ENCODE measurements around the gene TLK2. TPM values are rescaled to one million over a fixed set of nuclear protein-coding genes. Genes with fewer than 3 reads are reported as not detected.

TLK2 gene
- total RNA-seq, 2 experiments from 2014 or later, result 36.6 to 58.9 TPM

DNA sequence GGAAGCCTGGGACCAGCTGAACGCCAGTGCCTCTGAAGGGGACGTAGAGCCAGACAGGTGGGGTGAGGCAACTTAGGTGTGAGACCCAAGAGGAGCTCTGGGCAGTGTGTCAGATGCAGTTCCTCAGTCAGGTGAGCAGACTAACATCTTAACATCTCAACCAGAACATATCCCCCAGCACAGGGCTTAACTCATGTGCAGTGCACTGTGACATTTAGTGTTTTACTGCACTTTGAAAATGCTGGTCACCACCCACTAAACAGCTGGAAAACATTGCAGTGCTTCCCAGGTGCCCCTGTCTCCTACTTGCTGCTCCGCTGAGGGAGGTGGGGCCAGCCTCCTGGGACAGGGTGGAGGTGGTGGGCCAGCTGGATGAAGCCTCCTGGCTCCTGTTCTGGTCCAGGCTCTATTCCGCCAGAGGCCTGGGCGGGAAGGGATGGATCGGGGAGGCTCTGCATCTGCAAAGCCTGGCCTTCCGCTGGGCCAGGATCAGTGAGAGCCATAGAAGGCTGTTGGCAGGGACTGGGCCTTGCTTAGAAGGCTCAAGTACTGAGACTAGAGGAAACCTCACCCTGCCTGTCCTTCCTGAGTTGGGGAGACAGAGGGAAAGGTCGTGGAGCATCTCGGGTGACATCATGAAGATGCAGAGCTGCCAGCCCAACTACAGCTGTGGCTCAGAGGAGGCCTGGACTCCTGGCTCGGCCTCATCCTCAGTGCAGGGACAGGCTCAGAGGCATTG, 141.0 kb downstream of the TLK2 start:
- H3K4me2 ChIP-seq (ENCODE audit: low read length), result no peak overlapping the region

DNA sequence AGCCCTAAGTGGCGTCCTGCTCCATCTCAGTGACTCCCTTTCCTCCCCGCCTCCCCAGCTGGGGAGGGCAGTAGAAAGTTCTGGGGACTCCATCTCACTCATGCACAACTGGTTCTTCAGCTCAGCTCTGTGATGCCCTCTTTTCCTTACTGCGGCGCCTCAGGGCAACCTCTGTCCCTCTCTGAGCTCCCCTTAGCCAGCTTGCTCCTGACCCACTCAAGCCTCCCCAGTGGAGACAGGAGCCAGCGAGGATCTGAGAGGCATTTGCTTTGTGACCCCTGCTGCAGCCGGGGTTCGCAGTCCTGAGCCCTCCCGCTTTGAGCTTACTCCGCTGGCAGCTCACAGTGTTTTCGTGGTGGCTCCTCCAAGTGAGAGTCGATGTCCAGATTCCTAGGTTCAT, 142.6 kb downstream of the TLK2 start:
- Histone ChIP-seq H4K20me1 (ENCODE audit: insufficient read depth, low read length) (no peaks in the 10 kb centered on the region), H3K9me2 (ENCODE audit: insufficient read depth, low read length) (no peaks in the 10 kb centered on the region), H3K79me2 (ENCODE audit: insufficient read depth, low read depth, low read length) (no peaks in the 10 kb centered on the region), H3K27ac (ENCODE audit: low read depth, low read length, poor library complexity, severe bottlenecking) (no peak overlapping the region), H3K4me3 (ENCODE audit: low read depth, low read length, poor library complexity, severe bottlenecking) (no peak overlapping the region), H3K4me1 (ENCODE audit: insufficient read depth, low read length, poor library complexity, severe bottlenecking) (no peaks in the 10 kb centered on the region), H2AFZ (ENCODE audit: low read length) (no peak overlapping the region), H3K9me3 (ENCODE audit: low read length) (no peaks in the 10 kb centered on the region), H3K4me2 (ENCODE audit: low read length) (no peak overlapping the region), H3K36me3 (ENCODE audit: insufficient read depth, low read length) (no peaks in the 10 kb centered on the region)
- no TSS peak for BruUV-seq (replicated peaks)
- POLR2A ChIA-PET, result interaction anchor here (0.6 kb wide), 1 partner anchor 14 kb away, joined by 3 read pairs; no protein-coding TSS in a partner anchor
- intact Hi-C loops (cut with micrococcal nuclease; ENCODE audit: unreplicated experiment), result no loop called here
- no peak for TF ChIP-seq EZH2phosphoT487 (IDR thresholded peaks at IDR 0.05; ENCODE audit: borderline replicate concordance, low read depth, low read length)
- TF ChIP-seq, protein P1, sequence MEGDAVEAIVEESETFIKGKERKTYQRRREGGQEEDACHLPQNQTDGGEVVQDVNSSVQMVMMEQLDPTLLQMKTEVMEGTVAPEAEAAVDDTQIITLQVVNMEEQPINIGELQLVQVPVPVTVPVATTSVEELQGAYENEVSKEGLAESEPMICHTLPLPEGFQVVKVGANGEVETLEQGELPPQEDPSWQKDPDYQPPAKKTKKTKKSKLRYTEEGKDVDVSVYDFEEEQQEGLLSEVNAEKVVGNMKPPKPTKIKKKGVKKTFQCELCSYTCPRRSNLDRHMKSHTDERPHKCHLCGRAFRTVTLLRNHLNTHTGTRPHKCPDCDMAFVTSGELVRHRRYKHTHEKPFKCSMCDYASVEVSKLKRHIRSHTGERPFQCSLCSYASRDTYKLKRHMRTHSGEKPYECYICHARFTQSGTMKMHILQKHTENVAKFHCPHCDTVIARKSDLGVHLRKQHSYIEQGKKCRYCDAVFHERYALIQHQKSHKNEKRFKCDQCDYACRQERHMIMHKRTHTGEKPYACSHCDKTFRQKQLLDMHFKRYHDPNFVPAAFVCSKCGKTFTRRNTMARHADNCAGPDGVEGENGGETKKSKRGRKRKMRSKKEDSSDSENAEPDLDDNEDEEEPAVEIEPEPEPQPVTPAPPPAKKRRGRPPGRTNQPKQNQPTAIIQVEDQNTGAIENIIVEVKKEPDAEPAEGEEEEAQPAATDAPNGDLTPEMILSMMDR (conservative IDR thresholded peaks at IDR 0.05; ENCODE audit: low read length), result no peak
- CTCF ChIA-PET (ENCODE audit: unreplicated experiment), result no interaction called here
- DNase-seq (ENCODE audit: low spot score), result no peak

More for the DNA sequence above, 141.0 kb downstream of the TLK2 start:
- H3K4me1 ChIP-seq (ENCODE audit: insufficient read depth, low read length, poor library complexity, severe bottlenecking), result no peaks in the 10 kb centered on the region
- TF ChIP-seq EZH2phosphoT487 (IDR thresholded peaks at IDR 0.05; ENCODE audit: borderline replicate concordance, low read depth, low read length), result no peak
- TF ChIP-seq, protein P1 (conservative IDR thresholded peaks at IDR 0.05; ENCODE audit: low read length), result no peak
- H3K36me3 ChIP-seq (ENCODE audit: insufficient read depth, low read length), result peaks cover 15% of the 10 kb centered on the region; the same call in 1 of the 2 replicates
- H4K20me1 ChIP-seq (ENCODE audit: insufficient read depth, low read length), result no peaks in the 10 kb centered on the region
- CTCF ChIA-PET (ENCODE audit: unreplicated experiment), result no interaction called here
- intact Hi-C loops (cut with micrococcal nuclease; ENCODE audit: unreplicated experiment), result no loop called here
- H3K9me2 ChIP-seq (ENCODE audit: insufficient read depth, low read length), result no peaks in the 10 kb centered on the region
- no peaks in the 10 kb centered on the region for H3K79me2 ChIP-seq (ENCODE audit: insufficient read depth, low read depth, low read length)
- no peaks in the 10 kb centered on the region for H3K9me3 ChIP-seq (ENCODE audit: low read length)
- no peak overlapping the region for H3K4me3 ChIP-seq (ENCODE audit: low read depth, low read length, poor library complexity, severe bottlenecking)
- BruUV-seq (replicated peaks), result no TSS peak
- no peak overlapping the region for H2AFZ ChIP-seq (ENCODE audit: low read length)
- POLR2A ChIA-PET, result interaction anchor here (1.0 kb wide), 1 partner anchor 18 kb away, joined by 3 read pairs; no protein-coding TSS in a partner anchor
- H3K27ac ChIP-seq (ENCODE audit: low read depth, low read length, poor library complexity, severe bottlenecking), result no peak overlapping the region
- DNase-seq (ENCODE audit: low spot score), result no peak

DNA sequence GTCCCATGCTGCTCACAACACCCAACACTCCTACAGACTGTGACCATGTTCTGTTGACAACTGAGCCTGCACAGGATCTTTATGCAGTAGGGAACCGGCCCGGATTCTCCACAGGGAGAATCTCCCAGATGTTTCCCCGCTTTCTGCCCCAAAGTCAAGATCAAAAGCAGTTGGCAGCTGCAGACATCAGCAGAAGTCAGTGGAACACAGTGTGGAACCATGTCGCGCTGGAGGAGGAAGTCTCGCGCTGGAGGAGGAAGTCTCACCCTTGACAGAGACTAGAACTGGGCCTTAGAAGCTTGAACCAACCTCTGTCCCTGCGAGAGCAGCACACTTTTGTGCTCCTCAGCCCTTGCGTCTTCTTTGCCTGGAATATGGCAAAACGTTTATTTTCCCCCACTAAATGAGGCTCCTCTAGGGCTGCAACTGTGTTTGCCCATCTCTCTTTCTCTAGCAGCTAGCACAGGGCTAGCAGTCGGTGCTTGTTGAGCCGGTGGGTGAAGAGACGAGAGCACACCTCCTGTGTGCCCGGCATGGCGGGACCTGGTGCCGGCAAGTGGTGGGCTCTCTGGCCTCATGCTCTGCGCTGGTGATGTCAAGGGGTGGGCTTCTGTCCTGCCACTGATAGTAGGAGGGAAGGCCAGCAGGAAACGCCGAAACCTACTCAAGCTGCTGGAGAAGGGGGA, 146.7 kb downstream of the TLK2 start:
- BruUV-seq (replicated peaks), result no TSS peak
- no peak overlapping the region for H3K4me3 ChIP-seq (ENCODE audit: low read depth, low read length, poor library complexity, severe bottlenecking)
- no peaks in the 10 kb centered on the region for H3K4me1 ChIP-seq (ENCODE audit: insufficient read depth, low read length, poor library complexity, severe bottlenecking)
- H4K20me1 ChIP-seq (ENCODE audit: insufficient read depth, low read length), result no peaks in the 10 kb centered on the region
- no peaks in the 10 kb centered on the region for H3K79me2 ChIP-seq (ENCODE audit: insufficient read depth, low read depth, low read length)
- H3K27ac ChIP-seq (ENCODE audit: low read depth, low read length, poor library complexity, severe bottlenecking), result no peak overlapping the region
- H3K4me2 ChIP-seq (ENCODE audit: low read length), result no peak overlapping the region
- DNase-seq (ENCODE audit: low spot score), result no peak
- intact Hi-C loops (cut with micrococcal nuclease; ENCODE audit: unreplicated experiment), result no loop called here
- TF ChIP-seq, protein P1 (conservative IDR thresholded peaks at IDR 0.05; ENCODE audit: low read length), result no peak
- TF ChIP-seq EZH2phosphoT487 (IDR thresholded peaks at IDR 0.05; ENCODE audit: borderline replicate concordance, low read depth, low read length), result no peak
- no peaks in the 10 kb centered on the region for H3K36me3 ChIP-seq (ENCODE audit: insufficient read depth, low read length)
- H3K9me2 ChIP-seq (ENCODE audit: insufficient read depth, low read length), result no peaks in the 10 kb centered on the region
- ChIA-PET CTCF (ENCODE audit: unreplicated experiment) (no interaction called here), POLR2A (no interaction called here)
- no peak overlapping the region for H2AFZ ChIP-seq (ENCODE audit: low read length)
- no peaks in the 10 kb centered on the region for H3K9me3 ChIP-seq (ENCODE audit: low read length)

All from OCI-LY7 (cell line).